ENCODE data around the gene MMP23B.

The MMP23B gene

DNA sequence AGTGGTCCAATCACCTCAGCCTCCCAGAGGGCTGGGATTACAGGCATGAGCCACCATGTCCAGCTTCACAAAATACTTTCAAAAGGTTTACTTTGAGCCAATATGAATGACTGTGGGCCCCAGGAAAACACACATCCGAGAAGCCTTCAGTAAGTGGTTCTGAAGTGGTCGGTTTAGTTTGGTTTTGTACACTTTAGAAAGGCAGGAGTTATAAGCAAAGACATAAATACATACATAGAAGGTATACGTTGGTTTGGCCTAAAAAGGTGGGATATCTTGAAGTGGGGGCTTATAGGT is 19.9 kb upstream of the MMP23B start:
- H3K4me3 ChIP-seq (ENCODE audit: low read depth in 1 of 2, low read length in 1 of 2), result no peak overlapping the region
- no peak overlapping the region for H3K27ac ChIP-seq
- TF ChIP-seq CTCF (IDR thresholded peaks at IDR 0.05), result no peak
- H3K9me3 ChIP-seq, result no peaks in the 10 kb centered on the region
- peaks cover 43 to 45% of the 10 kb centered on the region in 2 experiments for H3K4me1 ChIP-seq (ENCODE audit: control insufficient read depth in 1 of 2, insufficient read depth in 1 of 2, low read depth in 1 of 2, low read length in 1 of 2)
- no peaks in the 10 kb centered on the region for H3K27me3 ChIP-seq
- H3K36me3 ChIP-seq, result no peaks in the 10 kb centered on the region

GRCh38 chr1:1613509-1614082 is 18.4 kb upstream of the MMP23B start:
- Histone ChIP-seq H3K4me3 (ENCODE audit: low read depth in 1 of 2, low read length in 1 of 2) (peak overlapping the region; percentile 82 to 99), H3K27ac (peak overlapping the region; percentile 99)
- TF ChIP-seq CTCF (IDR thresholded peaks at IDR 0.05), result no peak

GRCh38 chr1:1614204-1614953 is 17.6 kb upstream of the MMP23B start:
- peak overlapping the region; percentile 82 to 99 for H3K4me3 ChIP-seq (ENCODE audit: low read depth in 1 of 2, low read length in 1 of 2)
- H3K4me1 ChIP-seq (ENCODE audit: control insufficient read depth in 1 of 2, insufficient read depth in 1 of 2, low read depth in 1 of 2, low read length in 1 of 2), result peaks cover 36 to 40% of the 10 kb centered on the region in 2 experiments
- H3K27ac ChIP-seq, result peak overlapping the region; percentile 99
- no peaks in the 10 kb centered on the region for H3K27me3 ChIP-seq
- no peak for TF ChIP-seq CTCF (IDR thresholded peaks at IDR 0.05)
- no peaks in the 10 kb centered on the region for H3K36me3 ChIP-seq
- no peaks in the 10 kb centered on the region for H3K9me3 ChIP-seq

More at GRCh38 chr1:1613509-1614082, 18.4 kb upstream of the MMP23B start:
- Histone ChIP-seq H3K4me1 (ENCODE audit: control insufficient read depth in 1 of 2, insufficient read depth in 1 of 2, low read depth in 1 of 2, low read length in 1 of 2) (peaks cover 36 to 40% of the 10 kb centered on the region in 2 experiments), H3K9me3 (no peaks in the 10 kb centered on the region), H3K27me3 (no peaks in the 10 kb centered on the region), H3K36me3 (no peaks in the 10 kb centered on the region)

GRCh38 chr1:1614954-1615255 is 17.1 kb upstream of the MMP23B start:
- no peak for TF ChIP-seq CTCF (IDR thresholded peaks at IDR 0.05)
- peak overlapping the region; percentile 82 to 99 for H3K4me3 ChIP-seq (ENCODE audit: low read depth in 1 of 2, low read length in 1 of 2)
- H3K4me1 ChIP-seq (ENCODE audit: control insufficient read depth in 1 of 2, insufficient read depth in 1 of 2, low read depth in 1 of 2, low read length in 1 of 2), result peaks cover 35 to 37% of the 10 kb centered on the region in 2 experiments
- peak overlapping the region; percentile 99 for H3K27ac ChIP-seq
- no peaks in the 10 kb centered on the region for H3K27me3 ChIP-seq
- H3K36me3 ChIP-seq, result no peaks in the 10 kb centered on the region
- no peaks in the 10 kb centered on the region for H3K9me3 ChIP-seq

- H3K4me1 ChIP-seq (ENCODE audit: control insufficient read depth in 1 of 2, insufficient read depth in 1 of 2, low read depth in 1 of 2, low read length in 1 of 2), result peaks cover 29 to 32% of the 10 kb centered on the region in 2 experiments
- H3K9me3 ChIP-seq, result no peaks in the 10 kb centered on the region
- H3K27ac ChIP-seq, result peak within 1 kb of the TSS; percentile 99
- no peaks in the 10 kb centered on the region for H3K27me3 ChIP-seq
- H3K4me3 ChIP-seq (ENCODE audit: low read depth in 1 of 2, low read length in 1 of 2), result peak within 1 kb of the TSS; percentile 82 to 99
- H3K36me3 ChIP-seq, result no peaks in the 10 kb centered on the region
- TF ChIP-seq CTCF (IDR thresholded peaks at IDR 0.05), result no peak
These were observed 16.5 kb upstream of the MMP23B start, which contains the start of gene MIB2 for GRCh38 chr1:1615256-1616044. Gene MIB2, plus strand, starts transcription at chr1:1615500. Its CDS starts 7,953 bp downstream, at chr1:1623453.
